GM12873 (cell line): ENCODE measurements around the gene CTSS.

Experiments used
- TF ChIP-seq, protein P1 (sequence below): IDR thresholded peaks from 2 replicates; pipeline ENCODE4 v1.5.1; 2012; ENCODE audit warnings: low read depth, mild to moderate bottlenecking, moderate library complexity, low read length, control low read depth; ENCODE audit not compliant: insufficient read depth; ENCODE audit errors: missing control alignments

CTSS gene

DNA sequence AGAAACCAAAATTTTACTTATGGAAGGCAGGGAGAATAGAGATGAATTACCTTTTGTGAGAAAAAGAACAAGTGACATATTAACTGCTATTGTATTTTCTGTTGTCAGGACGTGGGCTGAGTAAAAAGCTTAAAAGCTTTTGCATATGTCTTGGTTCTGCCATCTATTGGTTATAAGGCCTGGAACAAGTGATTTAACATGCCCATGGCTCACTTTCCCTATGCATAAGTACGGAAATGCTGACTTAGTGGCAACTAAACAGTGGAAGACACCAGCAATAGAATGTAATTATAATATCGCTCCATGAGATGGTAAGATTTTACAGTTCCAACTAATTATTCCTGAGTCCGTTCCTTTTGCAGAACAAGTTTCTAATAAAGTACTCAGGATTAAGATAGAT lies 6.7 kb upstream of the CTSS start:
- TF ChIP-seq, protein P1, sequence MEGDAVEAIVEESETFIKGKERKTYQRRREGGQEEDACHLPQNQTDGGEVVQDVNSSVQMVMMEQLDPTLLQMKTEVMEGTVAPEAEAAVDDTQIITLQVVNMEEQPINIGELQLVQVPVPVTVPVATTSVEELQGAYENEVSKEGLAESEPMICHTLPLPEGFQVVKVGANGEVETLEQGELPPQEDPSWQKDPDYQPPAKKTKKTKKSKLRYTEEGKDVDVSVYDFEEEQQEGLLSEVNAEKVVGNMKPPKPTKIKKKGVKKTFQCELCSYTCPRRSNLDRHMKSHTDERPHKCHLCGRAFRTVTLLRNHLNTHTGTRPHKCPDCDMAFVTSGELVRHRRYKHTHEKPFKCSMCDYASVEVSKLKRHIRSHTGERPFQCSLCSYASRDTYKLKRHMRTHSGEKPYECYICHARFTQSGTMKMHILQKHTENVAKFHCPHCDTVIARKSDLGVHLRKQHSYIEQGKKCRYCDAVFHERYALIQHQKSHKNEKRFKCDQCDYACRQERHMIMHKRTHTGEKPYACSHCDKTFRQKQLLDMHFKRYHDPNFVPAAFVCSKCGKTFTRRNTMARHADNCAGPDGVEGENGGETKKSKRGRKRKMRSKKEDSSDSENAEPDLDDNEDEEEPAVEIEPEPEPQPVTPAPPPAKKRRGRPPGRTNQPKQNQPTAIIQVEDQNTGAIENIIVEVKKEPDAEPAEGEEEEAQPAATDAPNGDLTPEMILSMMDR, result no peak

DNA sequence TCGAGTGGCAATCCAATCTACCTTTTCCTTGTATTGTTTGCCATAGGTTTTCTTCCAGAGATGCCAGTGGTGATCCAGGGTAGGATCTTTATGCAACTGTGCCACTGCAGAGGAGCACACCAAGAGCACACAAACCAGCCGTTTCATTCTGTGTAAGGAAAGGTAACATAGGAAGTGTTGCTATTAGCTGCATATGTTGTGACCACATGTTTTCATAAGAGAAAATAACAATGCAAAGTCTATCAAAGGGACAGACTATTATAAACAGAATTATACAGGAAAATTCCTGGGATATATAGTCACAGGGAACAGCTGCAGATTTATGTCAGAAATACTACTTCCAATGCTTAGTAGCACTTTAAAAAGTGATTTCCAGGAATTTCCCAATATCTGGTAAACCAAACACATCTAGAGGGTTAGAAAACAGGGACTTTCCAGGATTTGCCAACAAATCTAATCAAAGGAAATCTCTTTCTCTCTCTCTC lies 919 bp downstream of the CTSS start:
- TF ChIP-seq, protein P1, result no peak

DNA sequence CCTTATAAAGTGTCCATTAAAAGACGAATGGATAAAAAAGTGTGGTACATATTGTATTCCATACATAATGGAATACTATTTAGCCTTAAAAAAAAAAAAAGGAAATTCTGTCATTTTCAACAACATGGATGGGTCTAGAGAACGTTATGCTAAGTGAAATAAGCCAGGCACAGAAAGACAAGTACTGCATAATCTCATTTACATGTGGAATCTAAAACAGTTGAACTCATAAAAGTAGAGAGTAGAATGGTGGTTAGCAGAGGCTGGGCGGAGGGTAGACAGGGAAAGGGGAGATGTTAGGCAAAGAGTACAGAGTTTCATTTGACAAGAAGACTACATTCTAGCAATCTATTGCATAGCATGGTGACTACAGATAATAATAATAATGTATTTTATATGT lies 2.6 kb downstream of the CTSS start:
- TF ChIP-seq, protein P1, result no peak

DNA sequence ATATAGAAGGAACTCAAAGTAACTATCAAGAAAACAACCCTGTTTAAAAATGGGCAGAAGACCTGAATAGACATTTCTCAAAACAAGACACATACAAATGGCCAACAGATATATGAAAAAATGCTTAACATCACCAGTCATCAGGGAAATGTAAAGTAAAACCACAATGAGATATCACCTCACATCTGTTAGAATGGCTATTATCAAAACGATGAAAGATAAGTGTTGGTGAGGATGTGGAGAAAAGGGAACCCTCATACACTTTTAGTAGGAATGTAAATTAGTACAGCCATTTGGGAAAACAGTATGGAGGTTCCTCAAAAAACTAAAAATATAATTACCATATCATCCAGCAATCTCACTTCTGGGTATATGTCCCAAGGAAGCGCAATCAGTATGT lies 3.0 kb downstream of the CTSS start:
- TF ChIP-seq, protein P1, result no peak

DNA sequence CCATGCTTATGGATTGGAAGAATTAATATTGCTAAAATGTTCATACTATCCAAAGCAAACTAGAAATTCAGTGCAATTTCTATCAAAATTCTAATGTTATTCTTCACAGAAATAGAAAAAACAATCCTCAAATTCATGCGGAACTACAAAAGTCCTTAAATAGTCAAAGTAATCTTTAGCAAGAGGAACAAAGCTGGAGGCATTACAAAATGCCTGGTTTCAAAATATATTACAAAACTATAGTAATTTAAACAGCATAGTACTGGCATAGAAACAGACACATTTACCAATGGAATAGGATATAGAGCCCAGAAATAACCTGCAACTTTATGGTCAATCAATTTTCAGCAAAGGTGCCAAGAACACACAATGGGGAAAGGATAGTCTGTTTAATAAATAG lies 3.8 kb downstream of the CTSS start:
- TF ChIP-seq, protein P1, result no peak

DNA sequence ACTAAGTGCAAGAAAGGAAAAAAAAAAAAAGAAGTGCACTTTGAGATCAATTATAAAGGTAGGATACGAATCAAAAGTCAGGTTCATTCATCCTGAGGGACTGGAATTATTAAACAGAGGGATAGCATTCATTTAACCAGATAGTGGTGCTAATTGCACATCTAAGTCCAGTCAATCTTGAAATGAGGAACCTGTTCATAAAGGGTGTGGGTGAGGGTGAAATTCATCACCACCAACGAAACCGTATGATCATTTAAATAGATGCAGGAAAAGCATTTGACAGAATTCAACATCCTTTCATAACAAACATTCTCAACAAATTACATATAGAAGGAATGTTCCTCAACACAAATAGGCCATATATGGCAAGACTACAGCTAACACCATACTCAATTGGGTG lies 5.6 kb downstream of the CTSS start:
- TF ChIP-seq, protein P1, result no peak

DNA sequence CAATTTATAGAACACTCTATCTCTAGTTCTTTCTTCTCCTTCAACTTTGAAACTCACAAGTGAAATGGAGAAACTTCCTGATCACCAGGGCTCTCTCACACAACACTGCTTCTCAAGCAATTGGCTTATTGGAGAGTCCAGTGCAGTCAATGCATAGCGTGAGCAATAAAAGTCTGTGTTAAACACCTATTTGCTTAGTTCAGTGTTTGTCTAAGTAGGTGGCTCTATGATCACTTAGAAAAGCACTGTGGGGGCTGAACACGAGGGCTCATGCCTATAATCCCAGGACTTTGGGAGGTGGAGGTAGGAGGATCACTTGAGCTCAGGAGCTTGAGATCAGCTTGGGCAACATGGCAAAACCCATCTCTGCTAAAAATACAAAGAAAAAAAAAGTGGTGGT lies 12.2 kb downstream of the CTSS start:
- TF ChIP-seq, protein P1, result no peak
